MCF 10A (cell line): ENCODE measurements around the gene RYR1. TPM values are rescaled to one million over a fixed set of nuclear protein-coding genes. Genes with fewer than 3 reads are reported as not detected.

Source experiments
- BruUV-seq: library from RNA; stranded (reverse); fragments of 400-500 nt; replicated peaks from 2 replicates; lab custom pipeline; 2021; lab: Mats Ljungman, UMichigan
- CTCF ChIA-PET: fragments of 300-600 bp; sonication (Branson Sonifier 250); formaldehyde crosslinking; extraction: SDS; loops from one replicate; lab custom pipeline; 2021; ENCODE audit warnings: antibody characterized with exemption, inconsistent platforms; lab: Yijun Ruan, JAX
- POLR2A ChIA-PET: fragments of 300-600, 350-650 bp; sonication (Branson Sonifier 250); formaldehyde crosslinking; extraction: SDS; loops from one replicate; lab custom pipeline; 2020; ENCODE audit warnings: antibody characterized with exemption, inconsistent platforms; lab: Yijun Ruan, JAX
- DNase-seq: peaks from one replicate; pipeline ENCODE4 v3.0.0-alpha.2; 2018; ENCODE audit not compliant: unreplicated experiment
- H3K27ac Mint-ChIP-seq: one replicate; pipeline ENCODE4 v1.8.0; 2022; ENCODE audit warnings: mild to moderate bottlenecking, low read depth, mixed read lengths; ENCODE audit not compliant: unreplicated experiment
- H3K27me3 Mint-ChIP-seq: one replicate; pipeline ENCODE4 v1.8.0; 2022; ENCODE audit warnings: mixed read lengths; ENCODE audit not compliant: insufficient read depth, unreplicated experiment
- H3K36me3 Mint-ChIP-seq: one replicate; pipeline ENCODE4 v1.8.0; 2022; ENCODE audit warnings: mild to moderate bottlenecking, moderate library complexity, mixed read lengths; ENCODE audit not compliant: insufficient read depth, unreplicated experiment
- H3K4me1 Mint-ChIP-seq: one replicate; pipeline ENCODE4 v1.8.0; 2022; ENCODE audit warnings: mixed read lengths; ENCODE audit not compliant: insufficient read depth, unreplicated experiment
- H3K4me3 Mint-ChIP-seq: one replicate; pipeline ENCODE4 v1.8.0; 2022; ENCODE audit warnings: mild to moderate bottlenecking, moderate library complexity, mixed read lengths; ENCODE audit not compliant: unreplicated experiment
- H3K9me3 Mint-ChIP-seq: one replicate; pipeline ENCODE4 v1.8.0; 2022; ENCODE audit warnings: mixed read lengths; ENCODE audit not compliant: unreplicated experiment
- intact Hi-C: fragments of 100-400 bp; cut with micrococcal nuclease; formaldehyde crosslinking; loops from 2 replicates; pipeline ENCODE4 v1.14.1; 2022
- total RNA-seq: library from RNA; stranded (reverse); gene quantifications from 2 replicates; pipeline ENCODE4 v1.2.3, GENCODE V29; 2022
- TF ChIP-seq, protein P1 (sequence below): fragments of 200-600 bp; IDR thresholded peaks from one replicate; pipeline ENCODE4 v1.8.0; 2022; ENCODE audit warnings: antibody characterized with exemption, mild to moderate bottlenecking; ENCODE audit not compliant: unreplicated experiment

Gene RYR1
- total RNA-seq, 1 experiment from 2014 or later, result 0.28 TPM

DNA sequence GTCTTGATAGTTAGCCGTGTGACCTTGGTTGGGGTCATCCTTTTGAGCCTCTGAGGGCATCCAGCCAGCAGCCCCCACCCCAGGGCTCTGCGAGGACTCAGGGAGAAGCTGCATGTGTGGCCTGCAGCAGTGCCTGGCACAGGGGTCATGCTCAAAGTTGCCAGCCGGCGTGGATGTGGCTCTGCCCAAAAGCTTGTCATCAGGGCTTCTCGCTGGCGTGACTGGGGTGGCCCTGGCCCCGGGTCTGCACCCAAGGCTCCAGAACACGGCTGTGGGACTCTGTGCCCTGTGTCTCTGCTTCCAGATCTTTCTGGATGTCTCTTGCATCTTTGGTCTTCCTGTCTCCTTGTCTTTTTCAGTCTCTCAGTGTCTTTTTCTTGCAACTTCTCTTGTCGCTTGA, 90.9 kb downstream of the RYR1 start:
- Mint-ChIP-seq H3K27ac (no peak overlapping the region), H3K9me3 (no peaks in the 10 kb centered on the region), H3K4me1 (no peaks in the 10 kb centered on the region), H3K4me3 (no peak overlapping the region), H3K27me3 (no peaks in the 10 kb centered on the region), H3K36me3 (no peaks in the 10 kb centered on the region)
- DNase-seq, result no peak
- CTCF ChIA-PET, result no interaction called here
- intact Hi-C loops, result loop anchor here (10.0 kb wide), 1 partner anchor 290 kb away; no protein-coding TSS in a partner anchor
- no TSS peak for BruUV-seq
- TF ChIP-seq, protein P1, sequence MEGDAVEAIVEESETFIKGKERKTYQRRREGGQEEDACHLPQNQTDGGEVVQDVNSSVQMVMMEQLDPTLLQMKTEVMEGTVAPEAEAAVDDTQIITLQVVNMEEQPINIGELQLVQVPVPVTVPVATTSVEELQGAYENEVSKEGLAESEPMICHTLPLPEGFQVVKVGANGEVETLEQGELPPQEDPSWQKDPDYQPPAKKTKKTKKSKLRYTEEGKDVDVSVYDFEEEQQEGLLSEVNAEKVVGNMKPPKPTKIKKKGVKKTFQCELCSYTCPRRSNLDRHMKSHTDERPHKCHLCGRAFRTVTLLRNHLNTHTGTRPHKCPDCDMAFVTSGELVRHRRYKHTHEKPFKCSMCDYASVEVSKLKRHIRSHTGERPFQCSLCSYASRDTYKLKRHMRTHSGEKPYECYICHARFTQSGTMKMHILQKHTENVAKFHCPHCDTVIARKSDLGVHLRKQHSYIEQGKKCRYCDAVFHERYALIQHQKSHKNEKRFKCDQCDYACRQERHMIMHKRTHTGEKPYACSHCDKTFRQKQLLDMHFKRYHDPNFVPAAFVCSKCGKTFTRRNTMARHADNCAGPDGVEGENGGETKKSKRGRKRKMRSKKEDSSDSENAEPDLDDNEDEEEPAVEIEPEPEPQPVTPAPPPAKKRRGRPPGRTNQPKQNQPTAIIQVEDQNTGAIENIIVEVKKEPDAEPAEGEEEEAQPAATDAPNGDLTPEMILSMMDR, result no peak
- POLR2A ChIA-PET, result no interaction called here

DNA sequence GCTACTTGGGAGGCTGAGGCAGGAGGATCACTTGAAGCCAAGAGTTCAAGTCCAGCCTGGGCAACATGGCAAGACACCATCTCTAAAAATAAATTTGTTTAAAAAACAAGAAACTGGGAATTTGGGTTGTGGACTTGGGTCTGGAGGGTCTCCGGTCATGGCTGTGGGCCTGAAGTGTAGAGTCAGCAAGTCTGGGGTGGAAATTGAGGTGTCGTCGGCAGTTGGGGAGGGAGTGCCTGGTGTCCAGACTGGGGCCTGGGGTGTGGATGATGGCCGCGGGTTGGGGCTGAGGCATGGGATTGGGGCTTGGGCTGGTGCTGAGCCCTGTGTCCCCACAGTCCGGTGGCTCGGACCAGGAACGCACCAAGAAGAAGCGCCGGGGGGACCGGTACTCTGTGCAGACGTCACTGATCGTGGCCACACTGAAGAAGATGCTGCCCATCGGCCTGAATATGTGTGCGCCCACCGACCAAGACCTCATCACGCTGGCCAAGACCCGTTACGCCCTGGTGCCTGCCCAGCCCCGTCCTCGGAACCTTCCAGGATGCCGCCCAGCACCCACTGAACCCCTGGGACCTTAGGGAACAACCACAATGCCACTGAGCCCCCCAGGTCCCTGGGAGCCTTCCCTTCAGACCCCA, 91.6 kb downstream of the RYR1 start:
- CTCF ChIA-PET, result no interaction called here
- TF ChIP-seq, protein P1, result no peak
- intact Hi-C loops, result loop anchor here (10.0 kb wide), 1 partner anchor 290 kb away; no protein-coding TSS in a partner anchor
- H3K9me3 Mint-ChIP-seq, result no peaks in the 10 kb centered on the region
- BruUV-seq, result no TSS peak
- no peaks in the 10 kb centered on the region for H3K27me3 Mint-ChIP-seq
- H3K4me3 Mint-ChIP-seq, result no peak overlapping the region
- no peaks in the 10 kb centered on the region for H3K36me3 Mint-ChIP-seq
- no peak overlapping the region for H3K27ac Mint-ChIP-seq
- POLR2A ChIA-PET, result no interaction called here
- DNase-seq, result no peak
- H3K4me1 Mint-ChIP-seq, result no peaks in the 10 kb centered on the region

DNA sequence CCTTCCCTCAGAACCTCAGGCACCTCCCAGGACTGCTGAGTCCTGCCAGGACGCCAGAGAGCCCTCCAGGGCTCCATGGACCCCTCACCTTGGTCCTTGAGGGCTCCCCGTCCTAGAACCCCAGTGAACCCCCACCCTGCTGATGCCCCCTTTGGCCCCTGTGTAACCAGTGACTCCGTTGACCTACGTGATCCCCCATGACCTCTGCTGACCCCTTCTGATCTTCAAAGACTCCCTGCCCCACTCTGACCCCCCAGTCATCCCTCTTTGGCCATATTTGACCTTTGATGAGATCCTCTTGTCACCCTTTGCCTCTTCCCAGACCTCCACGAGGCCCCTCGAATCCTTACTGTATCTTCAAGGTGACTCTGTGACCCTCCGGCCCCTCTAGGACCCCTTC, 92.9 kb downstream of the RYR1 start:
- ChIA-PET CTCF (no interaction called here), POLR2A (no interaction called here)
- Mint-ChIP-seq H3K27ac (no peak overlapping the region), H3K36me3 (no peaks in the 10 kb centered on the region), H3K4me1 (no peaks in the 10 kb centered on the region), H3K9me3 (no peaks in the 10 kb centered on the region), H3K27me3 (no peaks in the 10 kb centered on the region), H3K4me3 (no peak overlapping the region)
- DNase-seq, result no peak
- BruUV-seq, result no TSS peak
- TF ChIP-seq, protein P1, result no peak
- intact Hi-C loops, result loop anchor here (10.0 kb wide), 1 partner anchor 292 kb away; no protein-coding TSS in a partner anchor

DNA sequence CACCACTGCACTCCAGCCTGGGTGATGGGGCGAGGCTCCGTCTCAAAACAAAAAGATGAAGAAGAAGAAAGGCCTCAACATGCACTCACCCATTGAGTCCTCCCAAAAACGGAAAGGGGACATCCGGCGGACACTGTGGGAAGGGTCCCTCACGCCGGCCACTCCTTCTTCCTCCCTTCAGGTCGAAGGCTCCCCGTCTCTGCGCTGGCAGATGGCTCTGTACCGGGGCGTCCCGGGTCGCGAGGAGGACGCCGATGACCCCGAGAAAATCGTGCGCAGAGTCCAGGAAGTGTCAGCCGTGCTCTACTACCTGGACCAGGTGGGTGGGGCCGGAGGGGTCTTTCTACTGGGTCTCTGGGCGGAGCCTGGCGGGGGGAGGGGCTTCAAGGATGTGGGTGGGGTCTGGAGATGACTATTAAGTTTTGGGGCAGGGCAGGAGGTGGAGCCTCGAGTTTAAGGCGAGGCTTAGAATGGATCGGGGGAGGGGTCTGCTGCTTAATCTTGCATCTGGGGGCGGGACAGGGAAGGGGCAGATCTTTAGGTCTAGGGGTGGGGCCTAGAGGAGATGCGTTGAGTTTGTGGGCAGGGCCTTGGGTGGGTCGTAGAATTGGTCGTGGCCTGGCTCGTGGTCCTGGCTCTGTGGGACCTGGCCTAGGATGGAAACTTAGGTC, 94.1 kb downstream of the RYR1 start:
- intact Hi-C loops, result loop anchor here (10.0 kb wide), 1 partner anchor 293 kb away; no protein-coding TSS in a partner anchor
- Mint-ChIP-seq H3K36me3 (no peaks in the 10 kb centered on the region), H3K4me1 (no peaks in the 10 kb centered on the region), H3K4me3 (no peak overlapping the region), H3K9me3 (no peaks in the 10 kb centered on the region), H3K27ac (no peak overlapping the region), H3K27me3 (no peaks in the 10 kb centered on the region)
- DNase-seq, result no peak
- POLR2A ChIA-PET, result no interaction called here
- CTCF ChIA-PET, result interaction anchor here (1.0 kb wide), 1 partner anchor 372 kb away, joined by 3 read pairs; the partner anchor contains the start of gene NFKBIB
- TF ChIP-seq, protein P1, result no peak
- BruUV-seq, result no TSS peak
